Activated naive CD8-positive, alpha-beta T cell (primary cell): ENCODE data around the gene GPC5.

Source experiments
- H3K27ac Mint-ChIP-seq: one replicate; pipeline ENCODE4 v1.8.0; 2021; ENCODE audit warnings: mixed read lengths
- H3K27me3 Mint-ChIP-seq: one replicate; pipeline ENCODE4 v1.8.0; 2021; ENCODE audit warnings: mixed read lengths
- H3K36me3 Mint-ChIP-seq: one replicate; pipeline ENCODE4 v1.8.0; 2021; ENCODE audit warnings: mixed read lengths
- H3K4me1 Mint-ChIP-seq: one replicate; pipeline ENCODE4 v1.8.0; 2021; ENCODE audit warnings: low read depth, mixed read lengths
- H3K4me3 Mint-ChIP-seq: one replicate; pipeline ENCODE4 v1.8.0; 2021; ENCODE audit warnings: mild to moderate bottlenecking, mixed read lengths
- H3K9me3 Mint-ChIP-seq: one replicate; pipeline ENCODE4 v1.8.0; 2021; ENCODE audit warnings: low read depth, mixed read lengths

Gene GPC5

GRCh38 chr13:92315265-92315664 is 916.8 kb downstream of the GPC5 start:
- no peak overlapping the region for H3K4me3 Mint-ChIP-seq
- H3K27ac Mint-ChIP-seq: no peak overlapping the region
- no peaks in the 10 kb centered on the region for H3K36me3 Mint-ChIP-seq
- no peaks in the 10 kb centered on the region for H3K27me3 Mint-ChIP-seq
- peaks cover 9% of the 10 kb centered on the region for H3K9me3 Mint-ChIP-seq
- H3K4me1 Mint-ChIP-seq: no peaks in the 10 kb centered on the region

GRCh38 chr13:92316030-92316429 is 917.6 kb downstream of the GPC5 start:
- no peak overlapping the region for H3K27ac Mint-ChIP-seq
- H3K9me3 Mint-ChIP-seq: peaks cover 9% of the 10 kb centered on the region

GRCh38 chr13:92317066-92317465 is 918.6 kb downstream of the GPC5 start:
- H3K36me3 Mint-ChIP-seq: no peaks in the 10 kb centered on the region
- H3K27ac Mint-ChIP-seq: no peak overlapping the region
- H3K27me3 Mint-ChIP-seq: no peaks in the 10 kb centered on the region
- H3K9me3 Mint-ChIP-seq: peaks cover 9% of the 10 kb centered on the region
- no peaks in the 10 kb centered on the region for H3K4me1 Mint-ChIP-seq
- no peak overlapping the region for H3K4me3 Mint-ChIP-seq

More at GRCh38 chr13:92316030-92316429, 917.6 kb downstream of the GPC5 start:
- no peak overlapping the region for H3K4me3 Mint-ChIP-seq
- H3K4me1 Mint-ChIP-seq: no peaks in the 10 kb centered on the region
- no peaks in the 10 kb centered on the region for H3K27me3 Mint-ChIP-seq
- no peaks in the 10 kb centered on the region for H3K36me3 Mint-ChIP-seq

- Mint-ChIP-seq H3K36me3 (no peaks in the 10 kb centered on the region), H3K27me3 (no peaks in the 10 kb centered on the region), H3K4me1 (no peaks in the 10 kb centered on the region), H3K4me3 (no peak overlapping the region), H3K9me3 (no peaks in the 10 kb centered on the region), H3K27ac (no peak overlapping the region)
These were observed 921.9 kb downstream of the GPC5 start for GRCh38 chr13:92320323-92320722.

- H3K9me3 Mint-ChIP-seq: no peaks in the 10 kb centered on the region
- H3K36me3 Mint-ChIP-seq: no peaks in the 10 kb centered on the region
- H3K4me3 Mint-ChIP-seq: no peak overlapping the region
- H3K27me3 Mint-ChIP-seq: no peaks in the 10 kb centered on the region
- H3K27ac Mint-ChIP-seq: no peak overlapping the region
- no peaks in the 10 kb centered on the region for H3K4me1 Mint-ChIP-seq
These were observed 922.8 kb downstream of the GPC5 start for GRCh38 chr13:92321174-92321573.

GRCh38 chr13:92345627-92346026 is 947.2 kb downstream of the GPC5 start:
- no peak overlapping the region for H3K4me3 Mint-ChIP-seq
- H3K4me1 Mint-ChIP-seq: no peaks in the 10 kb centered on the region
- no peaks in the 10 kb centered on the region for H3K36me3 Mint-ChIP-seq
- no peak overlapping the region for H3K27ac Mint-ChIP-seq
- H3K27me3 Mint-ChIP-seq: no peaks in the 10 kb centered on the region
- H3K9me3 Mint-ChIP-seq: no peaks in the 10 kb centered on the region

- no peaks in the 10 kb centered on the region for H3K9me3 Mint-ChIP-seq
- no peak overlapping the region for H3K4me3 Mint-ChIP-seq
- H3K4me1 Mint-ChIP-seq: no peaks in the 10 kb centered on the region
- no peaks in the 10 kb centered on the region for H3K36me3 Mint-ChIP-seq
- H3K27me3 Mint-ChIP-seq: no peaks in the 10 kb centered on the region
- no peak overlapping the region for H3K27ac Mint-ChIP-seq
These were observed 947.6 kb downstream of the GPC5 start for GRCh38 chr13:92346046-92346445.

- Mint-ChIP-seq H3K9me3 (peaks cover 15% of the 10 kb centered on the region), H3K27ac (no peak overlapping the region), H3K4me3 (no peak overlapping the region), H3K4me1 (no peaks in the 10 kb centered on the region), H3K27me3 (no peaks in the 10 kb centered on the region), H3K36me3 (no peaks in the 10 kb centered on the region)
These were observed 956.2 kb downstream of the GPC5 start for GRCh38 chr13:92354583-92354982.

GRCh38 chr13:92355213-92355612 is 956.8 kb downstream of the GPC5 start:
- Mint-ChIP-seq H3K36me3 (no peaks in the 10 kb centered on the region), H3K4me1 (no peaks in the 10 kb centered on the region), H3K9me3 (peaks cover 15% of the 10 kb centered on the region), H3K4me3 (no peak overlapping the region), H3K27ac (no peak overlapping the region), H3K27me3 (no peaks in the 10 kb centered on the region)

GRCh38 chr13:92362717-92363116 is 964.3 kb downstream of the GPC5 start:
- Mint-ChIP-seq H3K9me3 (peaks cover 8% of the 10 kb centered on the region), H3K27ac (no peak overlapping the region), H3K36me3 (no peaks in the 10 kb centered on the region), H3K4me1 (no peaks in the 10 kb centered on the region), H3K27me3 (no peaks in the 10 kb centered on the region), H3K4me3 (no peak overlapping the region)

- Mint-ChIP-seq H3K4me1 (no peaks in the 10 kb centered on the region), H3K4me3 (no peak overlapping the region), H3K27ac (no peak overlapping the region), H3K27me3 (no peaks in the 10 kb centered on the region), H3K9me3 (peaks cover 7% of the 10 kb centered on the region), H3K36me3 (no peaks in the 10 kb centered on the region)
These were observed 967.5 kb downstream of the GPC5 start for GRCh38 chr13:92365904-92366303.

GRCh38 chr13:92377396-92377795 is 979.0 kb downstream of the GPC5 start:
- no peaks in the 10 kb centered on the region for H3K36me3 Mint-ChIP-seq
- no peaks in the 10 kb centered on the region for H3K4me1 Mint-ChIP-seq
- H3K4me3 Mint-ChIP-seq: no peak overlapping the region
- H3K9me3 Mint-ChIP-seq: no peaks in the 10 kb centered on the region
- no peaks in the 10 kb centered on the region for H3K27me3 Mint-ChIP-seq
- H3K27ac Mint-ChIP-seq: no peak overlapping the region

- Mint-ChIP-seq H3K27me3 (no peaks in the 10 kb centered on the region), H3K36me3 (no peaks in the 10 kb centered on the region), H3K27ac (no peak overlapping the region), H3K4me3 (no peak overlapping the region), H3K9me3 (peaks cover under 1% of the 10 kb centered on the region), H3K4me1 (no peaks in the 10 kb centered on the region)
These were observed 981.0 kb downstream of the GPC5 start for GRCh38 chr13:92379371-92379770.

- no peak overlapping the region for H3K27ac Mint-ChIP-seq
- no peaks in the 10 kb centered on the region for H3K4me1 Mint-ChIP-seq
- no peaks in the 10 kb centered on the region for H3K27me3 Mint-ChIP-seq
- H3K4me3 Mint-ChIP-seq: no peak overlapping the region
- no peaks in the 10 kb centered on the region for H3K36me3 Mint-ChIP-seq
- H3K9me3 Mint-ChIP-seq: peaks cover 4% of the 10 kb centered on the region
These were observed 986.0 kb downstream of the GPC5 start for GRCh38 chr13:92384410-92384809.

- no peaks in the 10 kb centered on the region for H3K36me3 Mint-ChIP-seq
- no peaks in the 10 kb centered on the region for H3K27me3 Mint-ChIP-seq
- peaks cover 4% of the 10 kb centered on the region for H3K9me3 Mint-ChIP-seq
- no peak overlapping the region for H3K27ac Mint-ChIP-seq
- H3K4me3 Mint-ChIP-seq: no peak overlapping the region
- no peaks in the 10 kb centered on the region for H3K4me1 Mint-ChIP-seq
These were observed 988.8 kb downstream of the GPC5 start for GRCh38 chr13:92387245-92387644.

GRCh38 chr13:92390217-92390616 is 991.8 kb downstream of the GPC5 start:
- H3K36me3 Mint-ChIP-seq: no peaks in the 10 kb centered on the region
- no peaks in the 10 kb centered on the region for H3K27me3 Mint-ChIP-seq
- H3K4me1 Mint-ChIP-seq: no peaks in the 10 kb centered on the region
- H3K27ac Mint-ChIP-seq: no peak overlapping the region
- H3K9me3 Mint-ChIP-seq: no peaks in the 10 kb centered on the region
- H3K4me3 Mint-ChIP-seq: no peak overlapping the region

- peaks cover 2% of the 10 kb centered on the region for H3K9me3 Mint-ChIP-seq
- H3K4me3 Mint-ChIP-seq: no peak overlapping the region
- no peaks in the 10 kb centered on the region for H3K4me1 Mint-ChIP-seq
- no peaks in the 10 kb centered on the region for H3K36me3 Mint-ChIP-seq
- H3K27me3 Mint-ChIP-seq: no peaks in the 10 kb centered on the region
- no peak overlapping the region for H3K27ac Mint-ChIP-seq
These were observed 1005.2 kb downstream of the GPC5 start for GRCh38 chr13:92403606-92404005.
